KMS-11 (cell line): ENCODE data around the gene CPHXL2.

ENCODE experiments used
- H2AFZ ChIP-seq: fragments of 200-600 bp; sonication (generic); 2 replicates; pipeline ENCODE4 v1.6.1; 2016; ENCODE audit warnings: antibody characterized with exemption, mixed run types, low read depth
- H3K27ac ChIP-seq: fragments of 200-600 bp; sonication (generic); 2 replicates; pipeline ENCODE4 v1.6.1; 2016; ENCODE audit warnings: mild to moderate bottlenecking, mixed run types
- H3K27me3 ChIP-seq: fragments of 200-600 bp; sonication (generic); 2 replicates; pipeline ENCODE4 v1.6.1; 2017; ENCODE audit warnings: mild to moderate bottlenecking, low read depth, mixed run types, moderate library complexity; ENCODE audit not compliant: insufficient read depth
- H3K36me3 ChIP-seq: fragments of 200-600 bp; sonication (generic); 2 replicates; pipeline ENCODE4 v1.6.1; 2017; ENCODE audit warnings: mild to moderate bottlenecking, mixed run types; ENCODE audit not compliant: insufficient read depth
- H3K4me1 ChIP-seq: fragments of 200-600 bp; sonication (generic); 2 replicates; pipeline ENCODE4 v1.6.1; 2016; ENCODE audit warnings: mild to moderate bottlenecking, low read depth, mixed run types; ENCODE audit not compliant: poor library complexity, severe bottlenecking
- H3K4me2 ChIP-seq: fragments of 200-600 bp; sonication (generic); 2 replicates; pipeline ENCODE4 v1.7.0; 2016; ENCODE audit warnings: mild to moderate bottlenecking, mixed run types
- H3K4me3 ChIP-seq: fragments of 200-600 bp; sonication (generic); IDR thresholded peaks from 2 replicates; pipeline ENCODE4 v1.6.1; 2017; ENCODE audit warnings: low read depth, low read length, mixed read lengths; ENCODE audit not compliant: insufficient read depth
- H3K79me2 ChIP-seq: fragments of 200-600 bp; sonication (generic); 2 replicates; pipeline ENCODE4 v1.6.1; 2016; ENCODE audit warnings: low read depth, mixed run types; ENCODE audit not compliant: insufficient read depth
- H3K9ac ChIP-seq: fragments of 200-600 bp; sonication (generic); 2 replicates; pipeline ENCODE4 v1.6.1; 2016; ENCODE audit warnings: mild to moderate bottlenecking, mixed run types
- H4K20me1 ChIP-seq: fragments of 200-600 bp; sonication (generic); 2 replicates; pipeline ENCODE4 v1.6.1; 2016; ENCODE audit warnings: mild to moderate bottlenecking, mixed run types; ENCODE audit not compliant: insufficient read depth
- CTCF ChIP-seq: fragments of 200-600 bp; sonication (generic); conservative IDR thresholded peaks from 2 replicates; pipeline ENCODE4 v1.6.1; 2017; ENCODE audit warnings: low read depth, mild to moderate bottlenecking, antibody characterized with exemption, low read length, moderate library complexity, mixed read lengths

The CPHXL2 gene

GRCh38 chr16:75630052-75630451 is 46.8 kb downstream of the CPHXL2 start:
- no peaks in the 10 kb centered on the region for H3K27me3 ChIP-seq
- H3K79me2 ChIP-seq = no peaks in the 10 kb centered on the region
- no peak overlapping the region for H3K27ac ChIP-seq
- no peaks in the 10 kb centered on the region for H4K20me1 ChIP-seq
- H2AFZ ChIP-seq = no peak overlapping the region
- H3K4me3 ChIP-seq = no peak overlapping the region
- H3K9ac ChIP-seq = no peak overlapping the region
- no peak for TF ChIP-seq CTCF
- no peak overlapping the region for H3K4me2 ChIP-seq
- no peaks in the 10 kb centered on the region for H3K4me1 ChIP-seq
- H3K36me3 ChIP-seq = peaks cover 26% of the 10 kb centered on the region; the same call in 1 of the 2 replicates

- Histone ChIP-seq H3K4me2 (no peak overlapping the region), H3K27me3 (no peaks in the 10 kb centered on the region), H4K20me1 (no peaks in the 10 kb centered on the region), H3K79me2 (no peaks in the 10 kb centered on the region), H3K4me3 (no peak overlapping the region), H2AFZ (no peak overlapping the region), H3K27ac (no peak overlapping the region), H3K9ac (no peak overlapping the region), H3K4me1 (no peaks in the 10 kb centered on the region), H3K36me3 (peaks cover 21% of the 10 kb centered on the region; the same call in 1 of the 2 replicates)
- no peak for TF ChIP-seq CTCF
Measured at GRCh38 chr16:75629132-75629531, 47.7 kb downstream of the CPHXL2 start.

- no peak overlapping the region for H3K4me2 ChIP-seq
- no peak overlapping the region for H3K4me3 ChIP-seq
- no peak overlapping the region for H2AFZ ChIP-seq
- H3K27ac ChIP-seq = no peak overlapping the region
- H3K79me2 ChIP-seq = no peaks in the 10 kb centered on the region
- no peak overlapping the region for H3K9ac ChIP-seq
- no peaks in the 10 kb centered on the region for H4K20me1 ChIP-seq
- peaks cover 15% of the 10 kb centered on the region; the same call in 1 of the 2 replicates for H3K36me3 ChIP-seq
- H3K27me3 ChIP-seq = no peaks in the 10 kb centered on the region
- H3K4me1 ChIP-seq = peaks cover 4% of the 10 kb centered on the region
- no peak for TF ChIP-seq CTCF
Measured at GRCh38 chr16:75628351-75628750, 48.5 kb downstream of the CPHXL2 start.

GRCh38 chr16:75627851-75628250 is 49.0 kb downstream of the CPHXL2 start:
- Histone ChIP-seq H3K4me3 (no peak overlapping the region), H2AFZ (no peak overlapping the region), H3K79me2 (no peaks in the 10 kb centered on the region), H3K27ac (no peak overlapping the region), H3K27me3 (no peaks in the 10 kb centered on the region), H3K4me1 (peaks cover 4% of the 10 kb centered on the region), H3K9ac (no peak overlapping the region), H3K36me3 (peaks cover 15% of the 10 kb centered on the region; the same call in 1 of the 2 replicates), H4K20me1 (no peaks in the 10 kb centered on the region), H3K4me2 (no peak overlapping the region)
- no peak for TF ChIP-seq CTCF

- H3K27ac ChIP-seq = no peak overlapping the region
- H4K20me1 ChIP-seq = no peaks in the 10 kb centered on the region
- H3K4me3 ChIP-seq = no peak overlapping the region
- peaks cover 13% of the 10 kb centered on the region; the same call in 1 of the 2 replicates for H3K36me3 ChIP-seq
- H3K4me2 ChIP-seq = no peak overlapping the region
- TF ChIP-seq CTCF = no peak
- no peaks in the 10 kb centered on the region for H3K27me3 ChIP-seq
- peaks cover 6% of the 10 kb centered on the region for H3K4me1 ChIP-seq
- H3K79me2 ChIP-seq = peaks cover 4% of the 10 kb centered on the region; the same call in 1 of the 2 replicates
- H2AFZ ChIP-seq = no peak overlapping the region
- no peak overlapping the region for H3K9ac ChIP-seq
Measured at GRCh38 chr16:75626806-75627205, 50.0 kb downstream of the CPHXL2 start.
